ENCODE results near the gene DST.
A peak's percentile ranks its signal among the peaks of the same experiment; 100 is the strongest.

DST gene

DNA sequence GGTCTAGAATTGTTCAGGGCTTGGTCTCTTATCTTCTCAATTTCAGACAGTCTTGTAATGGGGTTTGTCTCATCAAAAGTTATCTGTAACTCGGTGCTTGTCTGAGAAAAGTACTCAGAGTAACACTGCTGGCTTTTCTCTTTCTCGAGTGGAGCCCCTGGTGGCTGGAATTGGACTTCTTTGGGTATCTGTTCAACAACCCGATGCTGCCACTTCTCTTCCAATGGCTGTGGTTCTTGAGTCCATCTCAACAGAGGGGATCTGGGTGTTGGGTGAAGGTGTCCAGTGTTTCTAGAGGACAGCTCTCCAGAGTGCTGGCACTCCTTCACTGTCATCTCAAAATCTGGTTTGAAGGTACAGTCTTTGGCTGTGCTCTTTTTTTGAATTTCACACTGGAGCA lies 24.6 kb downstream of the DST start:
- DNase-seq, result no peak

DNA sequence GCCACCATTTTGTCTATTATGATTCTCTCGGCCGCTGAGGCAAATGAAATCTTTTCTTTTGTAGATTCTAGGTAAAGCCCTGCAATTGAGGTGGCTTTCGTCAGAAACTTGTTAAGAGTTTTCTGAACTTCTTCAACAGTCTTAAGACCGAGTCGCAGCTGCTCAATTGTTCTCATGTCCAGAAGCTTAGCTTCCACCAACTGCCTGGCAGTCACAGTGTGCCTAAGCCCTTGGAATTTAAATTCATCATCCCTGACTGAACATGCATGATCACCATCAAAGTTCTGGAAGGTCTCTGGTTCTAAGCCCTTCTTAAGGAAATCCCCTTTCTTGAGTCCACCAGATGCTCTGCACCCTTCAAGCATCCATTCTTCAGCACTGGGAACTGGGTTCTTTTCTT lies 25.7 kb downstream of the DST start:
- no peak for DNase-seq

DNA sequence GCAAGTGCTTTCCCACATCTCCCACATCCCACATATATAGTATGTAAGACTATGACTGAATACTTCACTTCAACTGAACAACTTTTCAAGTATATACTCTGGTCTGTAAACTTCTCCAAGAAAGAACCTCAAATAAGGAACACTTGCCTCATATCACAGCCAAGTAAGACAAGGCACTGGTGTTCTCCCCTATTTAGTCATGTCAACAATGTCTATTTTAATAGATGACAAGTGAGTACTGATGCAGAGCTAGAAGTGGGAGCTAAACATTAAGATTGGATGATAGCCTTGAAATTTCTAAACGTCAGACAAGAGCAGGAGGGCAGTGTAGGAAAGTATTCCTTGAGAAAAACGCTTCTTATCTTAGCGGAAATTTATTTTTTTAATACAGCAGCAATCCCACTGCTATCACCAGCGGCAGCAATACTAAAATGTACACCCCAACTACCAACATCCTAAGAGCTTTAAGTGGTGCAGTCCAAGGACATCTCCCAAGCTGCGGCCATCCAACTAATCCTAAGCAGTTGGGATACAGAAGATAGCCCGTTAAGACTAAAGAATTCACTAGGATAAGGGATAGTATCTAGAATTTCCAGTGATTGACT lies 29.3 kb downstream of the DST start:
- DNase-seq, result no peak

DNA sequence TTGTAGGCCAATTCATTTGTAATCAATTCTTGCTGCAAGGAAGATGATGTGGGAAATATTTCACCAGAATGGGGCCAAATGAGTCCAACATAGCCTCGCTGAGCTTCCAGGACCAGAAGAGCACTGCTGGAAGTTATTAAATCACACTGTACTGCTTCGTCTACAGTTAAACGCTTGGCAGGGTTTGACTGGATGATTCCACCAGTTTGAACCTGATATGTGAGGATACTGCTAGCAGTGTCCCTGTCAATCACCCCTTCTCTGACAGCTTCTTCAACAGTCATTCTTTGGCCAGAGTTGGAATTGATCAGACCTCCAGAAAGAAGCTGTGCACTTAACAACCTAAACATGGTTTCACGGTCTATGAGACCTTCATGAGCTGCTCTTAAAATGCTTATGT lies 34.4 kb downstream of the DST start:
- DNase-seq, result no peak

DNA sequence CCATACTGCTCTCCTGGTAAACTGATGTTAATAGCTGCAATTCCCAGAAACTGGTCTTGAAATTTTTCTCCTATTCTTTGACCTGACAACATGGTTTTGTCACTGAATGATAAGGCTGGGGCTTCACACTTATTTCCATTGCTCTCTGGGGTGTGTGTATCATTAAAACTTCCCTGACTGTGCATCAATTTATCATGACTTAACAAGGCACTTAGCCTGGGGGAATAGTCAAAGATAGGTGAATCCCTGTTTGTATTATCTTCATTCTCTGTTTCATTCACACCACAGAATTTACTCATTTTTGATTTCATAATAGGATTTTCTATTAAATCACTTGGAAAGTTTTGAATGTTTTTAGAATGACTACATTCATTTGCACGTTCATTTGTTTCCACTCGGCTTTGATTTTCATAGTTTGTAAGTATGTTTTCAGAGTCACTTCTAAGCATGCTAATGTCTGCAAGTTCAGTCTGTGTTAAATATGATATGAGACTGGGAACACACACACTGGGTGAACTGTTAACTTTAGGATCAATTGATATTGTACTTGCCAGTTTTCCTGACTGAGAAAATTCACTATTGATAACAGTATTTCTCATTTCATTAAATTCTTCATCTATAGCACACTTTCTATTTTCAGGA lies 35.5 kb downstream of the DST start:
- no peak for DNase-seq

DNA sequence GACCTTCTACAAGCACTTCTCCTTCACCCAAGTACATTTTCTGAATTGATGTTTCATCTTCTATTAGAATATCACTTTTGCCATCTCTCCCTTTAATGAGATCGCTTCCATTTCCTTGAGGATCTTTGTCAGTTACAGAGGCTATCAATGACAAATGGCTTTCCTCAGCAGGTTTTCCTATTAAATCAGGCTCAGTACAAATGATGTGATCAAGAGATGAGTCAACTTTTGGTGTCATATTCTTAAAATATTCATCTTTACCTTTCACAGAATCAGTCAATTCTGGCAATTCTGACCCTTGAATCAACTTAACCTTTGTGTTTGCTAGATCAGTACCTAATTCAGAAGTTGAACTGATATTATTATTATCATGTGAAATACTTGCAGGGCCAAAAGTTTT lies 37.3 kb downstream of the DST start:
- DNase-seq, result no peak

DNA sequence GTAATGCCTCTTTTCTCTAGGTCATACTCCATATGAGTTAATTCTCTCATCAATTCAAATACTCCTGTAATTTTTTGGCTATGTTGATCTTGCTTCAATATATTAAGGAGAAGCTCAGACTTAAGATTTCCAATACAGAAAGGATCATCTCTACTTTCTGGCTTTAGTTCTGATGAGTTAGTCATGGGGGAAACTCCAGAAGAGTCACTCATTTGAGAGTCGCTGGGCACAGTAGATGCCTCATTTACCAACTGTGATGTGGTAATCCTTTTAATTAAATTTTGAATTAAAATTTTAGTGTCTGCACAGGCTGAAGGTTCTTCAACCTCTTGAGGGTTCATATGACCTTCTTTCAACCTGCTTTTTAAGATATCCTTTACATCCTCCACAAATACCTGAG lies 38.5 kb downstream of the DST start:
- no peak for DNase-seq

DNA sequence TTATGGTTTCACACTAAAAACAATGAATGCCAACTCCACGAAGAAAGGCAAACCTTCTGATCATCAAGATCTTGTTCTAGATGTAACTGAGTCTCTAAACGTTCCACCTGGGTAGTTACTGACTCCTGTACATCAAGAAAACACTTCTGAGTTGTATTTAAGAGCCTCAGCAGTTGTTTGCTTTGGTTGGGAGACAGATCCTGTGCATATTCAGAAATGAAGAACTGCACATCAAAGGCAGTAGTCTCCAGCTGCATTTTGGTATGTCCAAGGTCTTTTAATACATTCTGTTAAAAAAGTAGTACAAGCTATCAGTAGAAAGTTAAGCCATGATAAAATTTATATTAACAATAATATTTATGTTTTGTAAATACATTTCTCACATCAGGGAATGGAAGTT lies 41.3 kb downstream of the DST start:
- no peak for DNase-seq

DNA sequence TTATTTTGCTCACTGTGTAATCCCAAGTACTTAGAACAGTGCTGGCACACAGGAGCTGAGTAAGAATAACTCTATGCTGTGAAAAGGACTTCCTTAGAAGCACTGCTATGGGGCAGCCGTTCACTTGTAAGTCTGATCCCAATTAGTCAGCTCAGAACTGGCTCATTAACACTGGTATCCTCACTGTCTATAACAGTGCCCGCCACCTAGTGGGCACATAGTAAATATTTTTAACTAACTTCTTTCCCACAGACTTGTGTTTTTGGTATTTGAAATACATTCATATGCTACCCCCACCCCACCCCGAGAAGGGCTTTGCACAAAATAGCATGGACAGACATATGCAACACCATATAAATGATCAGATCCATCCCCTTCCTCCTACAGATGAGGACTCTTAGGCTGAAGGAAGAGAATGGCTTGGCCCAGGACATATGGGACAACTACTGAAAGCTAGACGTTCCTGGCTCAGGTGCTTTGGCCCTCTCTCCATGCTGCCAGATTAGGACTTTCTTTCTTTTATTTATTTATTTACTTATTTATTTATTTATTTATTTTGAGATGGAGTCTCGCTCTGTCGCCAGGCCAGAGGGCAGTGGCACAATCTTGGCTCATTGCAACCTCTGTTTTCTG lies 47.1 kb downstream of the DST start:
- DNase-seq, result peak; percentile 52

DNA sequence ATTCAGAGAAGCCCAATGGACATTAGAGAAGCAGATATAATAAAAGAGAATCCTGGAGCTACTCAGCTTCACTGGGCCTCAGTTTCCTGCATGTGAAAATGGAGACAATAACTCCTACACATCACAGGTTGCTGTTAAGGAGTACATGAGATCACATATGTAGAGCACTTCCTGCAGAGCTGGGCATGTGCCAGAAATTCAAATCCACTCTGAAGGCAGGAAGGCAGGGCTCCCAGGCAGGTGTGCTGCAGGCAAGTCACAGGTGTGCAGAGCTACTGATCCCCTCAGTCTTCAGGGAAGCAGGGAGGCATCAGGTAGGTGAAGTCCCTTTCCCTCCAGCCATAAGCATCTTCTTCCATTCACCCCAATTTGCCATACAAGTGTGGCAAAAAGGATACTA lies 48.0 kb downstream of the DST start:
- DNase-seq, result no peak

DNA sequence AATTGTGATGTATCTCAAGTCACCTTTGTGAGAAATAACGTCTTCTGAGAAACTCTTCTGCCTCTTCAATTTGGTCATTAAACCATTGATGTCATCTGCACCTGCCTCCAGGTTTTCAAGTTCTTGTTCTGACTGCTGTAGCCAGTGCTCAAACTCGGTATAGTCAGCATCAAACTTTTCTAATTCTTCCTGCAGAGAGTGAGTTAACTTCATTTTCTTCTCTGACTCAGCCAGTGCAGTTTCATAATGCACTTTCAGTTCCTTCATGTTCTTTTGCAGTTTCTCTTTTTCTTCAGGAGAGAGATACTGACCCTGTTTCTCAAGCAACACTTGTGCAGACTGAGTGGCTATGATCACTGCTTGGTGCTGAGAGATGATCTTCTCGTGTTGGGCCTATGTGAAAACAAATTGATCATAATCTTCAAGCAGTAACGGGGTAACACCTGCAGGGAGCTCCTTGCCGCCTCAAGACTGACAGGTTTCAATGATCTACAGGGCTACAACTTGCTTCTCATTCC lies 48.8 kb downstream of the DST start:
- no peak for DNase-seq

DNA sequence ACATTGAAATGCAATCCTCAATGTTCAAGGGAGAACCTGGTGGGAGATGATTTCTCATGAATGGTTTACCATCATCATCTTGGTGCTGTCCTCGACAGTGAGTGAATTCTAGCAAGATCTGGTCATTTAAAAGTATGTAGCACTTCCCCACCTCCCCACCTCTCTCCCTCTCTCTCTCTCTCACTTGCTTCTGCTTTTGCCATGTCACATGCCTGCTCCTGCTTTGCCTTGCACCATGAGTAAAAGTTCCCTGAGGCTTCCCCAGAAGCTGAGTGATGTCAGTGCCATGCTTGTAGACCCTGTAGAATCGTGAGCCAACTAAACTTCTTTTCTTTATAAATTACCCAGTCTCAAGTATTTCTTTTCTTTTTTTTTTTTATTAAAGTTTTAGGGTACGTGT lies 60.5 kb downstream of the DST start:
- DNase-seq, result no peak

DNA sequence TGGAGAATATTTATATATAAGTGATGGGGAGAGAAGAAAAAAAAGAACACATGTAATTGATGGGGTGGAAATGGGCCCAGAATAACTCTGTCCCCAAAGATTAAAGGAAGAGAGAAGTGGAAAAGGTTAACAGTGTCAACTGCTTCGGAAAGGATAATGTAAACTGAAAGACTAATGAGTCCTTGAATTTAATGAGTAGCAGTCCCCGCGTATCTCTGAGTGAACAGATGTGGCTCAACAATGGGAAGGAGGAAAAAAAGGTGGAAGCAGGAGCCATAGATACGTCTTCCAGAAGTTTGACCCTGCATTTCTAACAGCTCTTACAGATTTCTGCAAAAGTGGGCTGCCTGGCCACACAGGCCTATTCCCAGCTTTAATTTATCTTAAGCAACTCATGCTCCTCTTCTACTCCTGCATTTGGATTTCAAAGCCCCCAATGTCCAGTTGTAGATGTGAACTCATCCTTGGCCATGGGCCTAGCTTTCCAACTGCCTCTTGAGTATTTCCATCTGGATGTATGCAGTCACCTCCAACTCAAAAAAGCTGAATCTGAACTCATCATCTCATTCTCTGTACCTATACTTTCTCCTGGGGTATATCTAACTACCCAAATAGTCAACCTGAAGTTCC lies 61.3 kb downstream of the DST start:
- DNase-seq, result no peak

DNA sequence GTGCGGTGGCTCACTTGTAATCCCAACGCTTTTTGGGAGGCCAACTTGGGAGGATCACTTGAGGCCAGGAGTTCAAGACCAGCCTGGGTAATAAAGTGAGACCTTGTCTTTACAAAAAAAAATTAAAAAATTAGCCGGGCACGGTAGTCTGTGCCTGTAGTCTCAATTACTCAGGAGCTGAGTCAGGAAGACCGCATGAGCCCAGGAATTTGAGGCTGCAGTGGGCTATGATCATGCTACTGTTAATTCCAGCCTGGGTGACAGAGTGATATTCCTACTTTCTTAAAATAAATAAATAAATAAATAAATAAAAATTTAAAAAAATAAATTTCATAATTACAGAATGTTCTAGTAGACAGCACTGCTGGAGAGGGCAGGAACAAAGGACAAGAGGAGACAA lies 62.4 kb downstream of the DST start:
- no peak for DNase-seq

DNA sequence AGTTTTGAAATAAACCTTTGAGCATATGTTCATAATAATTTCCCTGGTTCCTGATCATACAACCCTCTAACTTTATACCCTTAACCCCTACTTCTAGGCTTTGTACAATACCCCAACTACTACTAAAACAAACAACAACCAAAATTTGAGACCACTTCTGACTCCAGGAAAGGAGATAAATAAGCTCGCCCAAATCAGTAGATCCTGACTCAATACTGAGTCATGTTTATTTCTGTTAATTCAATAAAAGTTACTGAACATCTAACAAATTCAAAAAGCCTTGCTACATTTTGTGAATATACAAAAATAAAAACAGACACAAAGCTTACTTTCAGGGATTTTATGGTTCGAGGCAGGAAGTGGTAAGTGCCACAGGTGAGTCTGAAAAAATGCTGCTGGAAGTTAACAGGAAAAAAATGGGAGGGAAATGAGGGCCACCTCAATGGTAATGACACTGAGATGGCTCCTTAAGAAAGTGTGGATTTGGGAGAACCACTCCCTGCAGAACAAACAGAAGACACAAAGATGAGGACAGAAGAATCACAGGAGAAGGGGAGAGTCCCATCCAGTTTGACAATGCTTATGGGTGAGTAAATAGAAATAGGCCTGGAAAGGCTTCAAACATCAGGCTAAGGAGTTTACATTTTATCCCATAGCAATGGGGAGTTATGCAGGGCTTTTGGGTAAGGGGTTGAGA lies 63.4 kb downstream of the DST start:
- no peak for DNase-seq

DNA sequence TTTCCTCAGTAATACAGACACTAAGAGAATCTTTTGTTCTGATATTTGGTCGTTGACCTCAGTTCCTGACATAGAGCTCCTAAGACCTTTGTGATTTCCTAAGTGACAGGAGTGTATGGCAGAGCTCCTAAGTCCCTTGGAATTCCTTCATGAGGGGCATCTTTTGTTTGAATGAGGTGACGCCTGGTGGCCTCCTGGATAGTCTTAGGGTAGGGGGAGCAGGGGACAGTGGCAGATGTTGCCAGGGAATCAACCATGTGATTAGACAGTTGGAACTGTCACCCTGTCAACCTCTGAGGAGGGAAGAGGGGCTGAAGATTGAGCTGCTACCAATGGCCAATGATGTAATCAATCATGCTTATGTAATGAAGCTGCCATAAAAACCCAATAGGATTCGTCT lies 67.0 kb downstream of the DST start:
- DNase-seq, result no peak

DNA sequence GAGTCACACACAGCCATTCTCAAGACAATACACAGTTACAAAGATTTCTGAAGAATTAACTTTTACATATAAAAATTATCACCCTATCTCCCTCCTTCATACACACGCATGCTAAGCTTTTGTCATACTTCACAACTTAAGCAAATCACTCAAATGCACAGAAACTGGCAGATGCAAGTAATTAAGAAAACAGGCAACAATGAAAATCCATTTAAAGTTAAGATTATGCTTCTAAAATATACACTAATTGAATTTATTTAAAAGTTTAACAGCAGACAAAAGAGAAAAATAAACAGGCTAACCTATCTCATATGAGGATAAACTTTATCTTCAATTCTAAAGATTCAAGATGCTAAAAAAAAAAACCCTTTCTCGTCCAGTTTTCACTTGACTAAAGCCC lies 68.4 kb downstream of the DST start:
- DNase-seq, result no peak

DNA sequence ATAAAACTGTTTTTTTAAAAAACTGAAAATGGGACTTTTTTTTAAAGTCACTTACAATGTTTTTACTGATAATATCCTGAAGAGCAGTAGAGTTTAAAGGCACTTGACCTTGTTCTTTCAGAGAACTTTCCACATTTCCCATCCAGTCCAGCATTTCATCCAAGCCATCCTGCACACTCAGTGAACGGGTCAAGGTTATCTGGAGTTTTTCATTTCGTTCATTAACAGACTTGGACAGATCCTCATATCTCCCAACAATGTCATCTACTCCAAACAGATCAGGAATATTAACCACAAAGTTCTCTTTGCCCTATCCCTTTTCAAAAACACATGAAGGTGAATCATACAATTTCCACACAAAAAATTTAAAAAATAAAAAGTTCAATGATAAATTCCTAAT lies 69.1 kb downstream of the DST start:
- no peak for DNase-seq

DNA sequence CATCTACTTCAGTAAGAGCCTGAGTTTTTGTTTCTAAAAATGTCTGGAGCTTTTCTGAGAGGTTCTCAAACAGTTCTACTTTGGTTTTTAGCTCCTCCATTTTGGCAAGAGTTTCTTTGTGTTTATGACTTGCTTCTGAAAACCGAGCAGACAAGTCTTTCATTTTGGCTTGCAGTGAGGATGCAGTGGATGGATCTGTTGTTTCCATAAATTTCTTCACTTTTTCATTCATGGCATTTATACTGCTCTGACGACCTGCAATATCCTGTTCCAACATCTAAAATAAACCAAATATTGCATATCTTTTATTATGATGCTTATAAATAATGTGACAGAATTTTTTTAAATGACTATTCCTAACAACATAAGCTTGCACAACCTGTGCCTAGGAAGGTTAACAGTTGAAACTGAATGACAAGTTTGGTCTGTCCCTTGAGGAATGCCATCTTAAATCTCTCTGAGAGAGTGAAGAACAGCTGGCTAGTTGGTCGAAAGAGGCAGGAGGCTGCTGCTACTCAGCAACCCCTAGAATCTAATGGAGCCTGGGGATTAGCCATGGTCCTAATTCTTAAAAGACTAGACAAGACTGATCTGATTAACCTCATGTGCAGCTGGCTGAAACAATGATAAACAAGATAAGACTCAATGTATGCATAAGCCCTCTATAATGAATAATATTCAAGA lies 69.8 kb downstream of the DST start:
- DNase-seq, result no peak

DNA sequence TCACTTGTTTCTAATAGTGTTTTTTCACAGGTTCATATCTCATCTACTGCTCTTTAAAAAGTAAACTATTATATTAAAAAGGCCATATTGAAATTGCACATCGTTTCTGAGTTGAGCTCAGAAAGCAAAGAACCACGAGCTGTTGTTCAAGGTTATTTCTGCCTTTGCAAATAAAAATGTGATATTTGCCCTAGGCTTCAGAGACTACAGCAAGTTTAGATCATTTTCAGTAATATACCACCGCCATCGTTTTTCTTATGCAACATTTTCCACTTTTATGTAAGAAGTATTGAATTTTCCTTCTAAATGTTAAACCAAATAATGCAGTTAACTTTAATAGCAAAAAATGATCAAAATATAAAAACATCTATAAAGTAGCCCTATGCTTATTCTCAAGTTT lies 71.1 kb downstream of the DST start:
- no peak for DNase-seq

DNA sequence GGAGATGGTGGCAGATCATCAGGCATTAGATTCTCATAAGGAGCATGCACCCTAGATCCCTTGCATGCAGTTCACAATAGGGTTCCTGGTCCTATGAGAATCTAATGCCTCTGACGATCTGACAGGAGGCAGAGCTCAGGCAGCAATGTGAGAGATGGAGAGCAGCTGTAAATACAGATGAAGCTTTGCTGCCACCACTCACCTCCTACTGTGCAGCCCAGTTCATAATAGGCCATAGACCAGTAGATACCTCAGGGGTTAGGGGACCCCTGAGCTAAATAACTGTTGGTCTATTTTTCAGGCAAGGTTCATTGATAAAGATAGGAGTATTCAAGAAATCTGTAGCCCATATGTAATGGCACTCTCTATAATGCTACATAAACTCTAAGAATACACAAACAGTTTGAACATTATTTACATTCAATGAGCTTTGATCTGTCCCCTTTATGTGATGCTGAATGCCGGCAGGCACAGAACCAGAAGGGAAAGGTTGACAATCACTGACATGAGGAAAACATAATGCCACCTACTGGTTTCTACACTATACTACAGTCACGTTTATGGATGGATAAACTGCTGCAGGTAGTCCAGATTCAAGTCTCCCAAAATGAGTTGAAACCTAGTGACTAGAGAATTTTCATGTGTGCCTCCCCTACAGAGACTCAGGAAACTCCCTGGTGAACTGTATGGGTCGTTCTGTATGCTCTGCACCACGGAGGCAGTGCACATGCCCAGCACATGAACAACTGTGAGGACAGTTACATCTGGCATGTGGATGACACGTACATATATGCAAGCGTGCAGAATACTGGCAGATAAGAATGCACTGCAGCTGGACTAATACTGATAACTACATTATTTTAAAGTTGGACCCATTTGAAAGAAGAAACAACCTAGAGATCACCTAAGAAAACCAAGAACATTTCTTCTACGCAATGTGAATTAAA lies 72.0 kb downstream of the DST start:
- DNase-seq, result no peak

DNA sequence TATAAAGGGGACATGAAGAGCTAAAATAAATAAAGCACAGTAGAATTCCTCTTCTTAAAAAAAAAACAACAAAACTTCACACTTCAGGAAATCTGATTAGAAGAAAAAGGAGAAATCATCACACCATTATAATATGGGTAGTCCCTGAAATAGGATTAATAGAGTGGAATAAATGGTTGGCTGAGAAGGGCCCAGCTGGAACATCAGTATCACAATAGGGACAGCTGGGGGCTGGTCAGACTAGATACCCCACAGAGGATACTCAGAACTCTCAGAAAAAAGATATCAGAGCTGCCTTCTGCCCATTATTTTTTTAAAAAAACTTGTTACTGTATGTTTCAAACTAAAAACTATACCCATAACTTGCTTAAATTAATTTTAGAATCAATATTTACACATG lies 75.2 kb downstream of the DST start:
- no peak for DNase-seq
